Measurements from ENCODE around the gene MBNL2. TPM values are rescaled to one million over a fixed set of nuclear protein-coding genes. Genes with fewer than 3 reads are reported as not detected.

MBNL2 gene
- total RNA-seq, 2 experiments from 2014 or later: 2.7 to 7.4 TPM

DNA sequence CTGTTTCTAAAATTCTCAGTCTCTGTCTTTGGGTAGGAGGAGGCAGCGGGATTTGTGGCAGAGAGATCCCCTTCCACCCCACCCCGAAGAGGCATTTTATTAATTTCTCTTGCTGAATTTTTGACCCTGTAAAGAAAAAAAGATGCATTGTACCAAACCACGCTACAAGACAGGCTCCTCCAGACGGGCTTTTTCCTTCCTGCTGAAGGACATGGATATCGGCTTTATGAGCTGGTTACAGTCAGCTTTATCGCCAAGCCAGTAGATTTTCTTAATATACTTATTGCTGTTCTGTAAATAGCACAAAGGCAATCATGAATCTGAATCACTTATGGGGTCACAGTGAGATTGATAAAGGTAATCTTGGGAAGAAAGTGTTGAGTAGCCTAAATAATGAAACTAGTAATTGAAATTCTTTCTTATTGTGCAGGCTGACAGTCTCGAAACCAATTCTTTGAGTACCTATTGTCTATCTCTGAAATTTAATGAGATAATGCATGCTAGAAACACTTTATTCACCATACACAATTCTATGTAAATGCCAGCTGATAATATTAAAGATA, 24.5 kb downstream of the MBNL2 start:
- ChIA-PET CTCF (ENCODE audit: unreplicated experiment) (no interaction called here), POLR2A (interaction anchor here (1.1 kb wide), 1 partner anchor 19 kb away, joined by 3 read pairs; no protein-coding TSS in a partner anchor)
- Histone ChIP-seq H3K4me2 (ENCODE audit: low read length) (no peak overlapping the region), H3K4me1 (ENCODE audit: insufficient read depth, low read length, poor library complexity, severe bottlenecking) (no peaks in the 10 kb centered on the region), H3K4me3 (ENCODE audit: low read depth, low read length, poor library complexity, severe bottlenecking) (no peak overlapping the region), H3K9me2 (ENCODE audit: insufficient read depth, low read length) (no peaks in the 10 kb centered on the region), H3K9me3 (ENCODE audit: low read length) (no peaks in the 10 kb centered on the region), H2AFZ (ENCODE audit: low read length) (no peak overlapping the region), H3K27ac (ENCODE audit: low read depth, low read length, poor library complexity, severe bottlenecking) (no peak overlapping the region), H4K20me1 (ENCODE audit: insufficient read depth, low read length) (no peaks in the 10 kb centered on the region), H3K36me3 (ENCODE audit: insufficient read depth, low read length) (no peaks in the 10 kb centered on the region), H3K79me2 (ENCODE audit: insufficient read depth, low read depth, low read length) (no peaks in the 10 kb centered on the region)
- TF ChIP-seq EZH2phosphoT487 (IDR thresholded peaks at IDR 0.05; ENCODE audit: borderline replicate concordance, low read depth, low read length): no peak
- TF ChIP-seq, protein P1, sequence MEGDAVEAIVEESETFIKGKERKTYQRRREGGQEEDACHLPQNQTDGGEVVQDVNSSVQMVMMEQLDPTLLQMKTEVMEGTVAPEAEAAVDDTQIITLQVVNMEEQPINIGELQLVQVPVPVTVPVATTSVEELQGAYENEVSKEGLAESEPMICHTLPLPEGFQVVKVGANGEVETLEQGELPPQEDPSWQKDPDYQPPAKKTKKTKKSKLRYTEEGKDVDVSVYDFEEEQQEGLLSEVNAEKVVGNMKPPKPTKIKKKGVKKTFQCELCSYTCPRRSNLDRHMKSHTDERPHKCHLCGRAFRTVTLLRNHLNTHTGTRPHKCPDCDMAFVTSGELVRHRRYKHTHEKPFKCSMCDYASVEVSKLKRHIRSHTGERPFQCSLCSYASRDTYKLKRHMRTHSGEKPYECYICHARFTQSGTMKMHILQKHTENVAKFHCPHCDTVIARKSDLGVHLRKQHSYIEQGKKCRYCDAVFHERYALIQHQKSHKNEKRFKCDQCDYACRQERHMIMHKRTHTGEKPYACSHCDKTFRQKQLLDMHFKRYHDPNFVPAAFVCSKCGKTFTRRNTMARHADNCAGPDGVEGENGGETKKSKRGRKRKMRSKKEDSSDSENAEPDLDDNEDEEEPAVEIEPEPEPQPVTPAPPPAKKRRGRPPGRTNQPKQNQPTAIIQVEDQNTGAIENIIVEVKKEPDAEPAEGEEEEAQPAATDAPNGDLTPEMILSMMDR (conservative IDR thresholded peaks at IDR 0.05; ENCODE audit: low read length): no peak
- BruUV-seq (replicated peaks): no TSS peak
- intact Hi-C loops (cut with micrococcal nuclease; ENCODE audit: unreplicated experiment): no loop called here
- no peak for DNase-seq (ENCODE audit: low spot score)

DNA sequence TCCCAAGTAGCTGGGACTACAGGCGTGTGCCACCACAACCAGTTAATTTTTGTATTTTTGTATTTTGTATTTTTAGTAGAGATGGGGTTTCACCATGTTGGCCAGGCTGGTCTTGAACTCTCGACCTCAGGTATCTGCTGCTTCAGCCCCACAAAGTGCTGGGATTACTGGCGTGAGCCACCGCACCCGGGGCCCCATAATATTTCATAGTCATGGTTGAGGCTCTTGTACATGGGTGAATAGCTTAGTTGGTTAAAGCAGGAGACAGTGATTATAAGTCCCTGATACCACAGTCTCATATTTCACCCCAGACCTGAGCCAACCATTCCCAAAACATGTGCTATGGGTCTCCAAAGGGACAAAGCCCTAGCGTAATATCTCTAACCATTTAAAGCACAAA, 26.1 kb downstream of the MBNL2 start:
- H3K9me2 ChIP-seq (ENCODE audit: insufficient read depth, low read length): no peaks in the 10 kb centered on the region
- POLR2A ChIA-PET: no interaction called here
- no peak overlapping the region for H3K4me3 ChIP-seq (ENCODE audit: low read depth, low read length, poor library complexity, severe bottlenecking)
- DNase-seq (ENCODE audit: low spot score): no peak
- CTCF ChIA-PET (ENCODE audit: unreplicated experiment): no interaction called here
- intact Hi-C loops (cut with micrococcal nuclease; ENCODE audit: unreplicated experiment): no loop called here
- no peaks in the 10 kb centered on the region for H3K36me3 ChIP-seq (ENCODE audit: insufficient read depth, low read length)
- TF ChIP-seq EZH2phosphoT487 (IDR thresholded peaks at IDR 0.05; ENCODE audit: borderline replicate concordance, low read depth, low read length): no peak
- H2AFZ ChIP-seq (ENCODE audit: low read length): no peak overlapping the region
- no peaks in the 10 kb centered on the region for H3K4me1 ChIP-seq (ENCODE audit: insufficient read depth, low read length, poor library complexity, severe bottlenecking)
- no peaks in the 10 kb centered on the region for H3K79me2 ChIP-seq (ENCODE audit: insufficient read depth, low read depth, low read length)
- no peaks in the 10 kb centered on the region for H4K20me1 ChIP-seq (ENCODE audit: insufficient read depth, low read length)
- H3K27ac ChIP-seq (ENCODE audit: low read depth, low read length, poor library complexity, severe bottlenecking): no peak overlapping the region
- H3K9me3 ChIP-seq (ENCODE audit: low read length): no peaks in the 10 kb centered on the region
- H3K4me2 ChIP-seq (ENCODE audit: low read length): no peak overlapping the region
- BruUV-seq (replicated peaks): no TSS peak

- Histone ChIP-seq H3K4me3 (ENCODE audit: low read depth, low read length, poor library complexity, severe bottlenecking) (no peak overlapping the region), H3K27ac (ENCODE audit: low read depth, low read length, poor library complexity, severe bottlenecking) (no peak overlapping the region), H4K20me1 (ENCODE audit: insufficient read depth, low read length) (no peaks in the 10 kb centered on the region), H3K79me2 (ENCODE audit: insufficient read depth, low read depth, low read length) (no peaks in the 10 kb centered on the region), H3K4me2 (ENCODE audit: low read length) (no peak overlapping the region), H3K36me3 (ENCODE audit: insufficient read depth, low read length) (no peaks in the 10 kb centered on the region), H3K4me1 (ENCODE audit: insufficient read depth, low read length, poor library complexity, severe bottlenecking) (no peaks in the 10 kb centered on the region), H2AFZ (ENCODE audit: low read length) (no peak overlapping the region), H3K9me3 (ENCODE audit: low read length) (no peaks in the 10 kb centered on the region), H3K9me2 (ENCODE audit: insufficient read depth, low read length) (no peaks in the 10 kb centered on the region)
- ChIA-PET POLR2A (interaction anchor here (0.7 kb wide), 1 partner anchor 58 kb away, joined by 3 read pairs; no protein-coding TSS in a partner anchor), CTCF (ENCODE audit: unreplicated experiment) (no interaction called here)
- intact Hi-C loops (cut with micrococcal nuclease; ENCODE audit: unreplicated experiment): no loop called here
- TF ChIP-seq EZH2phosphoT487 (IDR thresholded peaks at IDR 0.05; ENCODE audit: borderline replicate concordance, low read depth, low read length): no peak
- TF ChIP-seq, protein P1 (conservative IDR thresholded peaks at IDR 0.05; ENCODE audit: low read length): no peak
- BruUV-seq (replicated peaks): no TSS peak
- no peak for DNase-seq (ENCODE audit: low spot score)
These were observed 27.1 kb downstream of the MBNL2 start for GRCh38 chr13:97249093-97249795.

Measured in OCI-LY7 (cell line).